IMR-90 (cell line): ENCODE results near the gene FGGY. TPM values are rescaled to one million over a fixed set of nuclear protein-coding genes. Genes with fewer than 3 reads are reported as not detected.

ENCODE experiments used
- ATAC-seq: fragments of 200-7000 bp; cut with Tn5 transposase; 2 replicates; pipeline ENCODE4 v1.9.1; 2020; ENCODE audit warnings: low read depth, mild to moderate bottlenecking, moderate library complexity
- BruUV-seq: library from RNA; stranded (reverse); fragments of 400-500 nt; replicated peaks from 2 replicates; lab custom pipeline; 2021; lab: Mats Ljungman, UMichigan
- CTCF ChIA-PET: fragments of 300-600 bp; formaldehyde crosslinking; extraction: SDS; loops from one replicate; lab custom pipeline; 2021; ENCODE audit warnings: antibody characterized with exemption; lab: Yijun Ruan, JAX
- POLR2A ChIA-PET: fragments of 300-600 bp; sonication (Branson Sonifier 250); formaldehyde crosslinking; loops from one replicate; lab custom pipeline; 2022; ENCODE audit warnings: antibody characterized with exemption; ENCODE audit not compliant: unreplicated experiment; lab: Charles Lee
- DNase-seq: peaks from one replicate; pipeline ENCODE4 v3.0.0; 2013
- H2AFZ ChIP-seq: replicated peaks from 2 replicates; pipeline ENCODE3; 2013; ENCODE audit warnings: low read length, mild to moderate bottlenecking; ENCODE audit not compliant: poor library complexity
- H2AK5ac ChIP-seq: 2 replicates; pipeline ENCODE4 v1.6.1; 2013; ENCODE audit warnings: low read depth, low read length, inconsistent platforms
- H2AK9ac ChIP-seq: replicated peaks from 2 replicates; pipeline ENCODE3; 2013; ENCODE audit warnings: mild to moderate bottlenecking, low read depth, low read length, moderate library complexity; ENCODE audit not compliant: poor library complexity
- H2BK120ac ChIP-seq: 2 replicates; pipeline ENCODE4 v1.6.1; 2013; ENCODE audit warnings: low read depth, low read length, inconsistent platforms
- H2BK15ac ChIP-seq: 3 replicates; pipeline ENCODE4 v1.6.1; 2013; ENCODE audit warnings: low read depth, low read length, inconsistent platforms
- H2BK20ac ChIP-seq: 2 replicates; pipeline ENCODE4 v1.6.1; 2013; ENCODE audit warnings: low read depth, mild to moderate bottlenecking, inconsistent platforms, low read length, moderate library complexity
- H2BK5ac ChIP-seq: 2 replicates; pipeline ENCODE4 v1.6.1; 2013; ENCODE audit warnings: mild to moderate bottlenecking, low read depth, low read length, inconsistent platforms; ENCODE audit not compliant: poor library complexity, severe bottlenecking
- H3K14ac ChIP-seq: replicated peaks from 2 replicates; pipeline ENCODE4 v1.6.1; 2013; ENCODE audit warnings: low read depth, low read length, inconsistent platforms
- H3K18ac ChIP-seq: 2 replicates; pipeline ENCODE4 v1.6.1; 2013; ENCODE audit warnings: low read depth, low read length, control low read depth
- H3K23ac ChIP-seq: 2 replicates; pipeline ENCODE4 v1.6.1; 2013; ENCODE audit warnings: low read depth, low read length, inconsistent platforms
- H3K27ac ChIP-seq: 2 replicates; pipeline ENCODE4 v1.5.1; 2013; ENCODE audit warnings: mild to moderate bottlenecking, control low read depth, low read length; ENCODE audit not compliant: insufficient read depth
- H3K27me3 ChIP-seq: 2 replicates; pipeline ENCODE4 v1.6.1; 2013; ENCODE audit warnings: low read length; ENCODE audit not compliant: control insufficient read depth, insufficient read depth
- H3K36me3 ChIP-seq: 2 replicates; pipeline ENCODE4 v1.6.1; 2013; ENCODE audit warnings: low read length, mixed read lengths; ENCODE audit not compliant: control insufficient read depth, insufficient read depth
- H3K4ac ChIP-seq: 2 replicates; pipeline ENCODE4 v1.6.1; 2013; ENCODE audit warnings: low read depth, low read length, inconsistent platforms
- H3K4me1 ChIP-seq: 2 replicates; pipeline ENCODE4 v1.6.1; 2013; ENCODE audit warnings: low read length, mixed read lengths; ENCODE audit not compliant: control insufficient read depth, insufficient read depth
- H3K4me2 ChIP-seq: 2 replicates; pipeline ENCODE4 v1.6.1; 2013; ENCODE audit warnings: low read depth, mild to moderate bottlenecking, control low read depth, low read length, moderate library complexity
- H3K4me3 ChIP-seq: 2 replicates; pipeline ENCODE4 v1.5.1; 2013; ENCODE audit warnings: low read depth, mild to moderate bottlenecking, control low read depth, low read length, moderate library complexity; ENCODE audit not compliant: insufficient read depth
- H3K56ac ChIP-seq: 2 replicates; pipeline ENCODE4 v1.6.1; 2013; ENCODE audit warnings: low read length, inconsistent platforms; ENCODE audit not compliant: insufficient read depth; ENCODE audit errors: extremely low read depth
- H3K79me1 ChIP-seq, 2 experiments: 2 replicates each; pipeline ENCODE4 v1.6.1; 2013; ENCODE audit warnings: low read length in 2 of 2, inconsistent platforms in 1 of 2, low read depth in 1 of 2
- H3K9ac ChIP-seq: 2 replicates; pipeline ENCODE4 v1.6.1; 2013; ENCODE audit warnings: low read depth, low read length, control low read depth
- H3K9me1 ChIP-seq: 2 replicates; pipeline ENCODE4 v1.6.1; 2013; ENCODE audit warnings: low read length, inconsistent platforms; ENCODE audit not compliant: insufficient read depth
- H3K9me3 ChIP-seq: 2 replicates; pipeline ENCODE4 v1.6.1; 2013; ENCODE audit warnings: low read length; ENCODE audit not compliant: control insufficient read depth, insufficient read depth
- H4K20me1 ChIP-seq: 2 replicates; pipeline ENCODE4 v1.6.1; 2013; ENCODE audit warnings: low read length, inconsistent platforms; ENCODE audit not compliant: insufficient read depth
- H4K5ac ChIP-seq: 2 replicates; pipeline ENCODE4 v1.6.1; 2013; ENCODE audit warnings: mild to moderate bottlenecking, low read depth, low read length, control low read depth
- H4K8ac ChIP-seq, 2 experiments: 2 replicates each; pipeline ENCODE4 v1.6.1; 2013; ENCODE audit warnings: low read depth in 2 of 2, low read length in 2 of 2, control low read depth in 1 of 2, inconsistent platforms in 1 of 2
- H4K91ac ChIP-seq: 2 replicates; pipeline ENCODE4 v1.6.1; 2013; ENCODE audit warnings: low read depth, low read length, inconsistent platforms; ENCODE audit not compliant: insufficient read depth
- CHD1 ChIP-seq: IDR thresholded peaks from 2 replicates; pipeline ENCODE4 v1.6.1; 2012; ENCODE audit warnings: low read depth, low read length, improper control_type of control experiment
- CTCF ChIP-seq: conservative IDR thresholded peaks from 2 replicates; pipeline ENCODE4 v1.5.1; 2012; ENCODE audit warnings: mild to moderate bottlenecking, low read depth, low read length, improper control_type of control experiment
- ELK1 ChIP-seq: fragments of 150-350 bp; IDR thresholded peaks from 2 replicates; pipeline ENCODE4 v1.6.1; 2016; ENCODE audit warnings: low read depth, mild to moderate bottlenecking, low read length, moderate library complexity, borderline replicate concordance
- FOS ChIP-seq: fragments of 150-350 bp; IDR thresholded peaks from 2 replicates; pipeline ENCODE4 v1.6.1; 2016; ENCODE audit warnings: low read depth, low read length
- MAFK ChIP-seq: IDR thresholded peaks from 2 replicates; pipeline ENCODE4 v1.6.1; 2012; ENCODE audit warnings: low read depth, low read length, improper control_type of control experiment
- MXI1 ChIP-seq: IDR thresholded peaks from 2 replicates; pipeline ENCODE4 v1.6.1; 2012; ENCODE audit warnings: low read depth, mild to moderate bottlenecking, low read length, moderate library complexity, borderline replicate concordance
- RAD21 ChIP-seq: IDR thresholded peaks from 2 replicates; pipeline ENCODE4 v1.6.1; 2012; ENCODE audit warnings: low read length, improper control_type of control experiment
- RFX5 ChIP-seq: IDR thresholded peaks from 2 replicates; pipeline ENCODE4 v1.8.0; 2012; ENCODE audit warnings: low read depth, mild to moderate bottlenecking, low read length, moderate library complexity
- WGBS, 2 experiments: methylation state at CpG; one replicate each; pipeline versions ENCODE4 v1.1.5 to v1.1.7; 2013; ENCODE audit warnings: missing lambda C conversion rate in 2 of 2; ENCODE audit not compliant: insufficient read length in 1 of 2; ENCODE audit errors: extremely low coverage in 2 of 2; 5-methylcytosine and 5-hydroxymethylcytosine counted together
- dilution Hi-C: fragments of 300-500 bp; cut with HindIII; formaldehyde crosslinking; loops from one replicate; pipeline ENCODE4 v1.14.3; 2018; ENCODE audit warnings: low sequenced_read_pairs; ENCODE audit not compliant: unreplicated experiment
- in situ Hi-C: fragments of 300-500 bp; cut with MboI; formaldehyde crosslinking; loops from 3 replicates; pipeline ENCODE4 v1.14.3; 2019; ENCODE audit warnings: low sequenced_read_pairs, inconsistent platforms, mixed read lengths
- intact Hi-C: fragments of 100-400 bp; cut with micrococcal nuclease; formaldehyde crosslinking; loops from 2 replicates; pipeline ENCODE4 v1.10.0; 2022
- polyA plus RNA-seq, 3 experiments: library from polyadenylated mRNA; depleted of rRNA; stranded (reverse); fragments of >200 nt; gene quantifications; 2 replicates each; pipeline ENCODE4 v1.2.3, GENCODE V29; 2012; ENCODE audit warnings: low replicate concordance in 1 of 3
- total RNA-seq: library from RNA; depleted of rRNA; stranded (reverse); fragments of >200 nt; gene quantifications from 2 replicates; pipeline ENCODE4 v1.2.3, GENCODE V29; 2012

FGGY gene
- total and polyA plus RNA-seq, 2 of the 4 experiments (the other 2 are of a cell fraction): 5.6 to 14.0 TPM

- Histone ChIP-seq H3K56ac (no peak overlapping the region), H2AFZ (no peak overlapping the region), H3K27ac (no peak overlapping the region), H2BK20ac (no peak overlapping the region), H3K27me3 (no peaks in the 10 kb centered on the region), H2BK120ac (no peak overlapping the region), H2AK5ac (no peak overlapping the region), H3K36me3 (no peaks in the 10 kb centered on the region), H3K14ac (no peak overlapping the region), H4K5ac (no peak overlapping the region), H3K23ac (no peak overlapping the region), H3K4me3 (no peak overlapping the region), H4K91ac (no peak overlapping the region), H3K9me3 (no peaks in the 10 kb centered on the region), H4K8ac (no peak overlapping the region), H3K9ac (no peak overlapping the region), H2AK9ac (no peak overlapping the region), H3K9me1 (no peaks in the 10 kb centered on the region), H3K4me2 (no peak overlapping the region), H3K4me1 (peaks cover 1% of the 10 kb centered on the region; the same call in 1 of the 2 replicates), H3K4ac (no peak overlapping the region), H2BK15ac (no peak overlapping the region), H3K18ac (no peak overlapping the region), H2BK5ac (no peak overlapping the region), H4K20me1 (no peaks in the 10 kb centered on the region), H3K79me1 (no peaks in the 10 kb centered on the region)
- dilution Hi-C loops (no loop called here), intact Hi-C loops (no loop called here), in situ Hi-C loops (no loop called here)
- no TSS peak for BruUV-seq
- WGBS, 2 experiments: no CpG with 5 or more reads among the region's 3 CpGs
- DNase-seq (no peak), ATAC-seq (no peak)
- POLR2A ChIA-PET: no interaction called here
- CTCF ChIA-PET: no interaction called here
- TF ChIP-seq RFX5: no peak
- no peak for TF ChIP-seq CHD1
- no peak for TF ChIP-seq MXI1
- no peak for TF ChIP-seq CTCF
- no peak for TF ChIP-seq FOS
- TF ChIP-seq ELK1: no peak
- TF ChIP-seq RAD21: no peak
- no peak for TF ChIP-seq MAFK
Observed at GRCh38 chr1:59383963-59384362, 87.1 kb downstream of the FGGY start.
